Endodermal cell (in vitro differentiated cells): Measurements from ENCODE around the gene MOCS1. TPM values are rescaled to one million over a fixed set of nuclear protein-coding genes. Genes with fewer than 3 reads are reported as not detected.

Source experiments
- DNase-seq: peaks from one replicate; pipeline ENCODE4 v3.0.0-alpha.2; 2017
- H3K27ac ChIP-seq: 2 replicates; pipeline ENCODE4 v1.5.1; 2013; ENCODE audit warnings: mild to moderate bottlenecking, low read depth, low read length, moderate library complexity
- H3K27me3 ChIP-seq: 2 replicates; pipeline ENCODE4 v1.6.1; 2013; ENCODE audit warnings: mild to moderate bottlenecking, low read length, moderate library complexity; ENCODE audit not compliant: insufficient read depth, control insufficient read depth, poor library complexity, severe bottlenecking
- H3K36me3 ChIP-seq: 2 replicates; pipeline ENCODE4 v1.7.0; 2013; ENCODE audit warnings: mild to moderate bottlenecking, low read length, moderate library complexity; ENCODE audit not compliant: control insufficient read depth, insufficient read depth
- H3K4me1 ChIP-seq: one replicate; pipeline ENCODE4 v1.7.0; 2013; ENCODE audit warnings: low read length; ENCODE audit not compliant: control insufficient read depth, insufficient read depth
- H3K4me3 ChIP-seq: 2 replicates; pipeline ENCODE4 v1.5.1; 2013; ENCODE audit warnings: mild to moderate bottlenecking, low read length, moderate library complexity
- H3K9ac ChIP-seq: 2 replicates; pipeline ENCODE4 v1.6.1; 2013; ENCODE audit warnings: mild to moderate bottlenecking, low read length, moderate library complexity; ENCODE audit not compliant: poor library complexity, severe bottlenecking; ENCODE audit errors: extremely low read depth
- H3K9me3 ChIP-seq: 2 replicates; pipeline ENCODE4 v1.6.1; 2013; ENCODE audit warnings: mild to moderate bottlenecking, low read length, moderate library complexity; ENCODE audit not compliant: control insufficient read depth
- H3K27ac Mint-ChIP-seq: 2 replicates; pipeline ENCODE4 v1.8.0; 2020; ENCODE audit warnings: mixed read lengths
- H3K27me3 Mint-ChIP-seq: 2 replicates; pipeline ENCODE4 v1.8.0; 2021; ENCODE audit warnings: mild to moderate bottlenecking, mixed read lengths; ENCODE audit not compliant: insufficient read depth
- H3K36me3 Mint-ChIP-seq: 2 replicates; pipeline ENCODE4 v1.8.0; 2020; ENCODE audit warnings: low read depth, mixed read lengths
- H3K4me1 Mint-ChIP-seq: 2 replicates; pipeline ENCODE4 v1.8.0; 2020; ENCODE audit warnings: mixed read lengths
- H3K4me3 Mint-ChIP-seq: 2 replicates; pipeline ENCODE4 v1.8.0; 2020; ENCODE audit warnings: mild to moderate bottlenecking, moderate library complexity, mixed read lengths
- H3K9me3 Mint-ChIP-seq: 2 replicates; pipeline ENCODE4 v1.8.0; 2020; ENCODE audit warnings: mild to moderate bottlenecking, mixed read lengths
- CTCF ChIP-seq: fragments of 200-600 bp; sonication (generic); conservative IDR thresholded peaks from 2 replicates; pipeline ENCODE4 v1.5.0; 2021; ENCODE audit warnings: antibody characterized with exemption, mild to moderate bottlenecking
- WGBS, 2 experiments: methylation state at CpG; one replicate each; pipeline versions ENCODE4 v1.1.5 to v1.1.7; 2013; ENCODE audit warnings: missing lambda C conversion rate in 2 of 2, mixed read lengths in 1 of 2; ENCODE audit not compliant: insufficient coverage in 1 of 2, insufficient read length in 1 of 2; 5-methylcytosine and 5-hydroxymethylcytosine counted together
- total RNA-seq, 2 donors: library from RNA; stranded (reverse); fragmentation: NEBNext Ultra II Directional in 1 of 2; extraction: Animal tissue kit (Norgen Biotek cat#: 25700) in 1 of 2; gene quantifications; 2 replicates in 1 of 2; 3 replicates in 1 of 2; pipeline ENCODE4 v1.2.1, GENCODE V29; 2021

The MOCS1 gene
- total RNA-seq, 2 donors from 2014 or later = 8.7 to 11.3 TPM

- Mint-ChIP-seq H3K27me3 (no peaks in the 10 kb centered on the region), H3K27ac (no peak overlapping the region), H3K4me3 (no peak overlapping the region), H3K36me3 (no peaks in the 10 kb centered on the region), H3K9me3 (no peaks in the 10 kb centered on the region), H3K4me1 (peaks cover 3% of the 10 kb centered on the region)
- 94 to 100% methylated on average over 1 of the region's 2 CpGs for WGBS, 2 experiments
- TF ChIP-seq CTCF = no peak
- H3K36me3 ChIP-seq = no peaks in the 10 kb centered on the region
- DNase-seq = no peak
- H3K27me3 ChIP-seq = no peaks in the 10 kb centered on the region
- no peak overlapping the region for H3K9ac ChIP-seq
- H3K4me3 ChIP-seq = no peak overlapping the region
- no peaks in the 10 kb centered on the region for H3K4me1 ChIP-seq
- H3K27ac ChIP-seq = no peak overlapping the region
- H3K9me3 ChIP-seq = no peaks in the 10 kb centered on the region
Observed at GRCh38 chr6:39965751-39966150, 31.5 kb upstream of the MOCS1 start.

GRCh38 chr6:39964530-39964929, 30.3 kb upstream of the MOCS1 start:
- no peak overlapping the region for H3K27ac Mint-ChIP-seq
- TF ChIP-seq CTCF = no peak
- H3K4me1 ChIP-seq = no peaks in the 10 kb centered on the region
- no peaks in the 10 kb centered on the region for H3K36me3 ChIP-seq
- no peaks in the 10 kb centered on the region for H3K9me3 ChIP-seq
- H3K9me3 Mint-ChIP-seq = no peaks in the 10 kb centered on the region
- no peak overlapping the region for H3K27ac ChIP-seq
- no peak overlapping the region for H3K4me3 Mint-ChIP-seq
- no peak overlapping the region for H3K9ac ChIP-seq
- WGBS, 2 experiments = 80 to 89% methylated on average over 2 of the region's 2 CpGs
- H3K27me3 ChIP-seq = no peaks in the 10 kb centered on the region
- no peaks in the 10 kb centered on the region for H3K36me3 Mint-ChIP-seq
- peaks cover 3% of the 10 kb centered on the region for H3K4me1 Mint-ChIP-seq
- no peak for DNase-seq
- no peaks in the 10 kb centered on the region for H3K27me3 Mint-ChIP-seq
- no peak overlapping the region for H3K4me3 ChIP-seq

GRCh38 chr6:39964094-39964493, 29.8 kb upstream of the MOCS1 start:
- TF ChIP-seq CTCF = no peak
- Mint-ChIP-seq H3K4me3 (no peak overlapping the region), H3K36me3 (no peaks in the 10 kb centered on the region), H3K9me3 (no peaks in the 10 kb centered on the region), H3K27me3 (no peaks in the 10 kb centered on the region), H3K27ac (no peak overlapping the region), H3K4me1 (peaks cover 3% of the 10 kb centered on the region)
- H3K9me3 ChIP-seq = no peaks in the 10 kb centered on the region
- 81 to 83% methylated on average over 5 to 6 of the region's 6 CpGs for WGBS, 2 experiments
- no peak overlapping the region for H3K4me3 ChIP-seq
- no peak for DNase-seq
- no peaks in the 10 kb centered on the region for H3K27me3 ChIP-seq
- no peak overlapping the region for H3K9ac ChIP-seq
- no peak overlapping the region for H3K27ac ChIP-seq
- H3K4me1 ChIP-seq = no peaks in the 10 kb centered on the region
- no peaks in the 10 kb centered on the region for H3K36me3 ChIP-seq
